GM23338 (cell line): ENCODE data around the gene AMELY. TPM values are rescaled to one million over a fixed set of nuclear protein-coding genes. Genes with fewer than 3 reads are reported as not detected.

Experiments used
- ATAC-seq: fragments of 200-7000 bp; cut with Tn5 transposase; 3 replicates; pipeline ENCODE4 v1.9.1; 2020
- DNase-seq: peaks from one replicate; pipeline ENCODE4 v3.0.0-alpha.2; 2015; ENCODE audit warnings: low spot score
- H2AFZ ChIP-seq: fragments of 200-600 bp; sonication (generic); 2 replicates; pipeline ENCODE4 v1.8.0; 2016; ENCODE audit warnings: antibody characterized with exemption, mild to moderate bottlenecking, moderate library complexity
- H3F3A ChIP-seq: fragments of 200-600 bp; sonication (generic); replicated peaks from 2 replicates; pipeline ENCODE4 v1.8.0; 2017; ENCODE audit warnings: antibody characterized with exemption, mixed run types, low read depth
- H3K27ac ChIP-seq: fragments of 200-600 bp; sonication (generic); 2 replicates; pipeline ENCODE4 v1.6.1; 2016; ENCODE audit warnings: low read depth
- H3K27me3 ChIP-seq: fragments of 200-600 bp; sonication (generic); 2 replicates; pipeline ENCODE4 v1.8.0; 2016; ENCODE audit warnings: mild to moderate bottlenecking, mixed run types, moderate library complexity; ENCODE audit not compliant: insufficient read depth
- H3K36me3 ChIP-seq: fragments of 200-600 bp; sonication (generic); 2 replicates; pipeline ENCODE4 v1.8.0; 2016; ENCODE audit warnings: mild to moderate bottlenecking; ENCODE audit not compliant: insufficient read depth
- H3K4me1 ChIP-seq: fragments of 200-600 bp; sonication (generic); 2 replicates; pipeline ENCODE4 v1.8.0; 2016; ENCODE audit warnings: mild to moderate bottlenecking, moderate library complexity; ENCODE audit not compliant: insufficient read depth
- H3K4me2 ChIP-seq: fragments of 200-600 bp; sonication (generic); 2 replicates; pipeline ENCODE4 v1.7.1; 2017; ENCODE audit warnings: mixed run types
- H3K4me3 ChIP-seq: fragments of 200-600 bp; sonication (generic); 2 replicates; pipeline ENCODE4 v1.6.1; 2016; ENCODE audit warnings: mixed run types
- H3K79me2 ChIP-seq: fragments of 200-600 bp; sonication (generic); replicated peaks from 2 replicates; pipeline ENCODE4 v1.8.0; 2017; ENCODE audit warnings: mild to moderate bottlenecking; ENCODE audit not compliant: insufficient read depth
- H3K9me2 ChIP-seq: fragments of 200-600 bp; sonication (generic); 2 replicates; pipeline ENCODE4 v1.8.0; 2017; ENCODE audit not compliant: insufficient read depth
- H4K20me1 ChIP-seq: fragments of 200-600 bp; sonication (generic); replicated peaks from 2 replicates; pipeline ENCODE4 v1.8.0; 2017; ENCODE audit warnings: mild to moderate bottlenecking; ENCODE audit not compliant: insufficient read depth
- H3K27ac Mint-ChIP-seq: 2 replicates; pipeline ENCODE4 v1.8.0; 2020; ENCODE audit warnings: inconsistent platforms, mild to moderate bottlenecking, moderate library complexity, mixed read lengths
- H3K27me3 Mint-ChIP-seq: 3 replicates; pipeline ENCODE4 v1.8.0; 2022; ENCODE audit warnings: low read depth, mild to moderate bottlenecking, moderate library complexity, mixed read lengths, inconsistent platforms; ENCODE audit not compliant: insufficient read depth, poor library complexity
- H3K36me3 Mint-ChIP-seq: 3 replicates; pipeline ENCODE4 v1.8.0; 2021; ENCODE audit warnings: low read depth, mild to moderate bottlenecking, inconsistent platforms, moderate library complexity, mixed read lengths
- H3K4me1 Mint-ChIP-seq: 3 replicates; pipeline ENCODE4 v1.8.0; 2020; ENCODE audit warnings: mild to moderate bottlenecking, inconsistent platforms, mixed read lengths
- H3K4me3 Mint-ChIP-seq: 3 replicates; pipeline ENCODE4 v1.8.0; 2021; ENCODE audit warnings: moderate library complexity, mild to moderate bottlenecking, inconsistent platforms, mixed read lengths
- H3K9me3 Mint-ChIP-seq: 3 replicates; pipeline ENCODE4 v1.8.0; 2020; ENCODE audit warnings: moderate library complexity, mild to moderate bottlenecking, inconsistent platforms, mixed read lengths
- CREB1 ChIP-seq: fragments of 250-450 bp; sonication (Bioruptor Pico); IDR thresholded peaks from 2 replicates; pipeline ENCODE4 v1.5.0; 2020; ENCODE audit warnings: low read depth, mild to moderate bottlenecking, moderate library complexity
- CTCF ChIP-seq, 2 experiments: fragments of 200-600 bp in 1 of 2; sonication (generic) in 1 of 2; conservative IDR thresholded peaks; 2 replicates each; pipeline versions ENCODE4 v1.5.1 to v1.6.1; 2016 to 2017; ENCODE audit warnings: antibody characterized with exemption in 2 of 2, low read depth in 2 of 2, mild to moderate bottlenecking in 2 of 2, moderate library complexity in 1 of 2
- ETS1 ChIP-seq: IDR thresholded peaks from 2 replicates; pipeline ENCODE4 v1.6.1; 2016; ENCODE audit warnings: antibody characterized with exemption
- EZH2 ChIP-seq: fragments of 200-600 bp; sonication (generic); IDR thresholded peaks from one replicate; pipeline ENCODE4 v1.8.0; 2017; ENCODE audit warnings: antibody characterized with exemption, mild to moderate bottlenecking, low read depth; ENCODE audit not compliant: unreplicated experiment
- EZH2phosphoT487 ChIP-seq: fragments of 200-600 bp; sonication (generic); IDR thresholded peaks from one replicate; pipeline ENCODE4 v1.8.1; 2018; ENCODE audit warnings: antibody characterized with exemption; ENCODE audit not compliant: unreplicated experiment
- JUNB ChIP-seq: IDR thresholded peaks from one replicate; pipeline ENCODE4 v1.6.1; 2016; ENCODE audit warnings: antibody characterized with exemption; ENCODE audit not compliant: unreplicated experiment
- NANOG ChIP-seq: IDR thresholded peaks from 2 replicates; pipeline ENCODE4 v1.6.1; 2016; ENCODE audit warnings: antibody characterized with exemption, borderline replicate concordance
- POLR2AphosphoS5 ChIP-seq: IDR thresholded peaks from 2 replicates; pipeline ENCODE4 v1.6.1; 2016; ENCODE audit warnings: antibody characterized with exemption, low read depth
- REST ChIP-seq: IDR thresholded peaks from one replicate; pipeline ENCODE4 v1.6.1; 2018; ENCODE audit warnings: antibody characterized with exemption; ENCODE audit not compliant: unreplicated experiment
- STAT1 ChIP-seq: IDR thresholded peaks from one replicate; pipeline ENCODE4 v1.6.1; 2016; ENCODE audit warnings: antibody characterized with exemption; ENCODE audit not compliant: unreplicated experiment
- ZNF114 ChIP-seq: fragments of 250-450 bp; sonication (Bioruptor Pico); IDR thresholded peaks from 2 replicates; pipeline ENCODE4 v1.5.0; 2020; ENCODE audit warnings: mild to moderate bottlenecking, moderate library complexity
- ZNF331 ChIP-seq: fragments of 250-450 bp; sonication (Bioruptor Pico); IDR thresholded peaks from 2 replicates; pipeline ENCODE4 v1.5.0; 2020; ENCODE audit warnings: low read depth, mild to moderate bottlenecking, moderate library complexity
- ZNF462 ChIP-seq: fragments of 250-450 bp; sonication (Bioruptor Pico); IDR thresholded peaks from 2 replicates; pipeline ENCODE4 v1.5.0; 2020; ENCODE audit warnings: mild to moderate bottlenecking, moderate library complexity
- polyA plus RNA-seq: library from polyadenylated mRNA; unstranded; fragments of >200 nt; fragmentation: Nextera tagmentation; extraction: Ambion mirVana; gene quantifications from 2 replicates; pipeline ENCODE4 v1.2.1, GENCODE V29; 2016
- total RNA-seq: library from RNA; depleted of rRNA; stranded (reverse); fragments of >200 nt; shearing (Covaris generic); gene quantifications from 2 replicates; pipeline ENCODE4 v1.2.3, GENCODE V29; 2014

AMELY gene
- total and polyA plus RNA-seq, 2 experiments from 2014 or later = not detected

- Histone ChIP-seq H3F3A (no peaks in the 10 kb centered on the region), H3K4me1 (no peaks in the 10 kb centered on the region), H4K20me1 (no peaks in the 10 kb centered on the region), H2AFZ (no peak overlapping the region), H3K27me3 (no peaks in the 10 kb centered on the region), H3K4me2 (no peak overlapping the region), H3K27ac (no peak overlapping the region), H3K79me2 (no peaks in the 10 kb centered on the region), H3K9me2 (no peaks in the 10 kb centered on the region), H3K36me3 (no peaks in the 10 kb centered on the region), H3K4me3 (no peak overlapping the region)
- ATAC-seq = no peak
- DNase-seq = no peak
- Mint-ChIP-seq H3K4me3 (no peak overlapping the region), H3K9me3 (no peaks in the 10 kb centered on the region; the same call in 2 of the 3 replicates), H3K36me3 (peaks cover 4% of the 10 kb centered on the region; the same call in 1 of the 3 replicates), H3K27ac (no peak overlapping the region), H3K27me3 (peaks cover 2% of the 10 kb centered on the region), H3K4me1 (0 out of 3 replicates have a peak, but pooled peaks cover 2% of the 10 kb centered on the region)
- TF ChIP-seq ZNF114 (no peak), ZNF331 (no peak), POLR2AphosphoS5 (no peak), EZH2phosphoT487 (no peak), NANOG (no peak), REST (no peak), STAT1 (no peak), ZNF462 (CRISPR knock-in tag) (no peak), CTCF (conservative IDR thresholded peaks at IDR 0.05; ENCODE audit: low read depth in 2 of 2) (no peak), JUNB (no peak), ETS1 (no peak), EZH2 (no peak), CREB1 (CRISPR knock-in tag) (no peak)
Observed at GRCh38 chrY:6929237-6929636, 17.7 kb upstream of the AMELY start.
